DOHH2 (cell line): Measurements from ENCODE around the gene PCSK7.
"Not testable (repeated sequence)": the region's sequence is repeated elsewhere in the genome, so short reads cannot be mapped to it uniquely, and the experiment has no call there.

Experiments
- H3F3A ChIP-seq: fragments of 200-600 bp; sonication (generic), shearing (Covaris generic); 2 replicates; pipeline ENCODE4 v1.6.0; 2016; ENCODE audit warnings: antibody characterized with exemption, mild to moderate bottlenecking; ENCODE audit not compliant: control insufficient read depth, insufficient read depth
- H3K27ac ChIP-seq: fragments of 200-600 bp; sonication (generic); 2 replicates; pipeline ENCODE4 v1.5.1; 2014; ENCODE audit warnings: low read depth, mild to moderate bottlenecking, low read length, moderate library complexity
- H3K27me3 ChIP-seq: fragments of 200-600 bp; sonication (generic); 2 replicates; pipeline ENCODE4 v1.6.1; 2014; ENCODE audit warnings: mild to moderate bottlenecking, low read length, mixed read lengths; ENCODE audit not compliant: control insufficient read depth
- H3K36me3 ChIP-seq: fragments of 200-600 bp; sonication (generic); 2 replicates; pipeline ENCODE4 v1.6.1; 2014; ENCODE audit warnings: mild to moderate bottlenecking, low read length, moderate library complexity, mixed read lengths; ENCODE audit not compliant: control insufficient read depth
- H3K4me1 ChIP-seq: fragments of 200-600 bp; sonication (generic); 2 replicates; pipeline ENCODE4 v1.6.1; 2014; ENCODE audit warnings: mild to moderate bottlenecking, low read length, mixed read lengths; ENCODE audit not compliant: control insufficient read depth
- H3K4me2 ChIP-seq: fragments of 200-600 bp; sonication (generic); 2 replicates; pipeline ENCODE4 v1.6.0; 2014; ENCODE audit warnings: mild to moderate bottlenecking, low read length, moderate library complexity
- H3K4me3 ChIP-seq: fragments of 200-600 bp; sonication (generic); 2 replicates; pipeline ENCODE4 v1.5.1; 2014; ENCODE audit warnings: mild to moderate bottlenecking, low read length, mixed read lengths
- H3K79me2 ChIP-seq: fragments of 200-600 bp; sonication (generic); 2 replicates; pipeline ENCODE4 v1.6.1; 2014; ENCODE audit warnings: mild to moderate bottlenecking, low read length, mixed read lengths; ENCODE audit not compliant: control insufficient read depth
- H3K9me2 ChIP-seq: fragments of 200-600 bp; sonication (generic); replicated peaks from 2 replicates; pipeline ENCODE4 v1.6.1; 2014; ENCODE audit warnings: mild to moderate bottlenecking, low read length, mixed read lengths; ENCODE audit not compliant: control insufficient read depth
- H3K9me3 ChIP-seq: fragments of 200-600 bp; sonication (generic); 2 replicates; pipeline ENCODE4 v1.6.1; 2014; ENCODE audit warnings: antibody characterized with exemption, low read length, mixed read lengths; ENCODE audit not compliant: control insufficient read depth, insufficient read depth
- H4K20me1 ChIP-seq: fragments of 200-600 bp; sonication (generic); 2 replicates; pipeline ENCODE4 v1.6.0; 2014; ENCODE audit warnings: low read depth, mild to moderate bottlenecking, antibody characterized with exemption, low read length, moderate library complexity; ENCODE audit not compliant: control insufficient read depth, insufficient read depth
- EZH2phosphoT487 ChIP-seq: fragments of 200-600 bp; sonication (generic); IDR thresholded peaks from 2 replicates; pipeline ENCODE4 v1.6.1; 2017; ENCODE audit warnings: borderline replicate concordance, mild to moderate bottlenecking, antibody characterized with exemption, low read length, moderate library complexity, mixed read lengths
- TF ChIP-seq, protein P1 (sequence below): fragments of 200-600 bp; sonication (generic); IDR thresholded peaks from one replicate; pipeline ENCODE4 v1.5.1; 2014; ENCODE audit warnings: antibody characterized with exemption, mild to moderate bottlenecking, low read depth, low read length; ENCODE audit not compliant: poor library complexity, severe bottlenecking

PCSK7 gene

DNA sequence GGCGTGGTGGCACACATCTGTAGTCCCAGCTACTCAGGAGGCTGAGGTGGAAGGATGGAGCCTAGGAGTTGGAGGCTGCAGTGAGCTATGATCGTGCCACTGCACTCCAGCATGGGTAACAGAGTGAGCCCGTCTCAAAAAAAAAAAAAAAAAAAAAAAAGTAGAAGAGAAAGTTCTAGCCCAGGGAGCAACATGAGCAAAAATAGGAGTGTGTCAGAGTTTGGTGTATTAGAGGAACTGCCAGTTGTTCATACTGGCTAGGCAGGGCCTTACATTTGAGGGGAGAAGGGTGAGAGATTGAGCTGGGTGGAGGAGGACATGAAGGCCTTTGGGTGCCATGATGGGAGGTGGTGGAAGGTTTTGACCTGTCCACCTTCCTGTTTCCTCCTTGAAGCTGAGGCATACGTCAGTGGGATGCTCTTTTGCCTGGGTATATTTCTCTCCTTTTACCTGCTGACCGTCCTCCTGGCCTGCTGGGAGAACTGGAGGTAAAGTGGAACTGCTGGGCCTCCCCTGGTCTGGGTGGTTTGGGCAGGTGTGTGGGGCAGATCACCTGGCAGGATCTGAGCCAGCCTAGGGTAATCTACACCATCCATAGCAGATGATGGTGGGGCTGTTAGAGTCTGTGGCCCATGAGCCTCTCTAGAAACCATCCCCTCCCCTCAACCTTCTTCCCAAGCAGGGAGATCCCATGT, 46.0 kb downstream of the PCSK7 start:
- no peaks in the 10 kb centered on the region for H3F3A ChIP-seq
- H3K4me1 ChIP-seq, result peaks cover 40% of the 10 kb centered on the region
- H3K36me3 ChIP-seq, result peaks cover 13% of the 10 kb centered on the region
- no peaks in the 10 kb centered on the region for H3K27me3 ChIP-seq
- no peak overlapping the region for H3K27ac ChIP-seq
- H3K9me3 ChIP-seq, result no peaks in the 10 kb centered on the region
- H4K20me1 ChIP-seq, result no peaks in the 10 kb centered on the region
- H3K4me2 ChIP-seq, result peak overlapping the region; percentile 33
- TF ChIP-seq, protein P1, sequence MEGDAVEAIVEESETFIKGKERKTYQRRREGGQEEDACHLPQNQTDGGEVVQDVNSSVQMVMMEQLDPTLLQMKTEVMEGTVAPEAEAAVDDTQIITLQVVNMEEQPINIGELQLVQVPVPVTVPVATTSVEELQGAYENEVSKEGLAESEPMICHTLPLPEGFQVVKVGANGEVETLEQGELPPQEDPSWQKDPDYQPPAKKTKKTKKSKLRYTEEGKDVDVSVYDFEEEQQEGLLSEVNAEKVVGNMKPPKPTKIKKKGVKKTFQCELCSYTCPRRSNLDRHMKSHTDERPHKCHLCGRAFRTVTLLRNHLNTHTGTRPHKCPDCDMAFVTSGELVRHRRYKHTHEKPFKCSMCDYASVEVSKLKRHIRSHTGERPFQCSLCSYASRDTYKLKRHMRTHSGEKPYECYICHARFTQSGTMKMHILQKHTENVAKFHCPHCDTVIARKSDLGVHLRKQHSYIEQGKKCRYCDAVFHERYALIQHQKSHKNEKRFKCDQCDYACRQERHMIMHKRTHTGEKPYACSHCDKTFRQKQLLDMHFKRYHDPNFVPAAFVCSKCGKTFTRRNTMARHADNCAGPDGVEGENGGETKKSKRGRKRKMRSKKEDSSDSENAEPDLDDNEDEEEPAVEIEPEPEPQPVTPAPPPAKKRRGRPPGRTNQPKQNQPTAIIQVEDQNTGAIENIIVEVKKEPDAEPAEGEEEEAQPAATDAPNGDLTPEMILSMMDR, result no peak
- TF ChIP-seq EZH2phosphoT487, result no peak
- no peaks in the 10 kb centered on the region for H3K79me2 ChIP-seq
- no peaks in the 10 kb centered on the region for H3K9me2 ChIP-seq
- H3K4me3 ChIP-seq, result no peak overlapping the region

DNA sequence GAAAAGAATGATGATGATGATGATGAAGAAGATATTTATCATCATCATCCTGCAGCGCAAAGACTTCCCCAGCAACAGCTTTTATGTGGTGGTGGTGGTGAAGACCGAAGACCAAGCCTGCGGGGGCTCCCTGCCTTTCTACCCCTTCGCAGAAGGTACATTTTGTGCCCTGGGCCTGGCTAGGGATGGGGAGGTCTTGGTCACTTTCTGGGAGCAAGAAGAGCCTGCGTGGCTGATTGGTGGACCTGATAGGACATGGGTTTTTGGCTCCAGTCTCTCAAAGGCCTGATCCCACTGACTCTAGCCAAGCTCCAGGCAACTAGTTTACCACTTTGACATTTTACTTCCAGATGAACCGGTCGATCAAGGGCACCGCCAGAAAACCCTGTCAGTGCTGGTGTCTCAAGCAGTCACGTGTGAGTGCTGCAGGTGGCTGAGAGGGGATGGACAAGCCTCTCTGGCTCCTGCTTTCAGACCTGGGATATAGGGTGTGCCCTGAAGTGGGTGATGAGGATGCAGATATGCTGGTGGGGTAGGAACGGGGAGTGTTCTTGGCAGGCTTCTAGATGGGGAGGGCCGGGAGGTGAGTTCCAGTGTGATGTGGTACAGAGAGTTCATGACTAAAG, 48.0 kb downstream of the PCSK7 start:
- peaks cover 4% of the 10 kb centered on the region; the same call in 1 of the 2 replicates for H3F3A ChIP-seq
- H3K79me2 ChIP-seq, result peaks cover 3% of the 10 kb centered on the region; the same call in 1 of the 2 replicates
- H3K27ac ChIP-seq, result no peak overlapping the region
- H3K27me3 ChIP-seq, result no peaks in the 10 kb centered on the region
- H3K4me2 ChIP-seq, result no peak overlapping the region
- TF ChIP-seq EZH2phosphoT487, result no peak
- TF ChIP-seq, protein P1, result no peak
- no peaks in the 10 kb centered on the region for H4K20me1 ChIP-seq
- H3K9me2 ChIP-seq, result no peaks in the 10 kb centered on the region
- H3K4me1 ChIP-seq, result peaks cover 42% of the 10 kb centered on the region
- no peak overlapping the region for H3K4me3 ChIP-seq
- no peaks in the 10 kb centered on the region for H3K9me3 ChIP-seq
- H3K36me3 ChIP-seq, result peaks cover 8% of the 10 kb centered on the region; the same call in 1 of the 2 replicates

DNA sequence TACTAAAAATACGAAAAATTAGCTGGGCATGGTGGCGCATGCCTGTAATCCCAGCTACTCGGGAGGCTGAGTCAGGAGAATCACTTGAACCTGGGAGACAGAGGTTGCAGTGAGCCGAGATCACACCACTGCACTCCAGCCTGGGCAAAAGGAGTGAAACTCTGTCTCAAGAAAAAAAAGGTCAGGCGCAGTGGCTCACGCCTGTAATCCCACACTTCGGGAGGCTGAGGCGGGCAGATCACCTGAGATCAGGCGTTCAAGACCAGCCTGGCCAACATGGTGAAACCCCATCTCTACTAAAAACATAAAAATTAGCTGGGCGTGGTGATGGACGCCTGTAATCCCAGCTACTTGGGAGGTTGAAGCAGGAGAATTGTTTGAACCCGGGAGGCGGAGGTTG, 48.7 kb downstream of the PCSK7 start:
- H3K9me2 ChIP-seq, H4K20me1 ChIP-seq, H3K79me2 ChIP-seq, H3K27ac ChIP-seq, H3K4me3 ChIP-seq, H3F3A ChIP-seq, H3K36me3 ChIP-seq, H3K4me2 ChIP-seq, H3K27me3 ChIP-seq, H3K9me3 ChIP-seq: not testable (repeated sequence)
- H3K4me1 ChIP-seq, result peaks cover 43% of the 10 kb centered on the region

DNA sequence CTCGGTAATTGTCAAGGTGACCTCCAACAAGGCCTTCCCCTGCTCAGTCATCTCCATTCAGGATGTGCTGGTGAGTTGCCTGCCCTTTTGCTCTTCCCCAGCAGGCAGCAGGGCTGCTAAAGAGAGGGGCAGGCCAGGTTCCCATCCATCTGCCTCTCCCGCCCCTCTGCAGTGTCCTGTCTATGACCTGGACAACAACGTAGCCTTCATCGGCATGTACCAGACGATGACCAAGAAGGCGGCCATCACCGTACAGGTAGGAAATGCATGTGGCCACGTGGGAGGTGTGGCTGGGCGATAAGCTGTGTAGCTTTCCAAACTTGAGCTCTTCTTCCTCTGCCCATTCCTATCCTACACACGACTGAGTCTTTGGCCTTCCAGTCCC, 49.3 kb downstream of the PCSK7 start:
- no peak for TF ChIP-seq EZH2phosphoT487
- TF ChIP-seq, protein P1, result no peak
- no peaks in the 10 kb centered on the region for H3K27me3 ChIP-seq

More for the DNA sequence above, 49.3 kb downstream of the PCSK7 start:
- Histone ChIP-seq H3K79me2 (peaks cover 3% of the 10 kb centered on the region; the same call in 1 of the 2 replicates), H3K4me1 (peaks cover 50% of the 10 kb centered on the region), H3K36me3 (0 out of 2 replicates have a peak, but pooled peaks cover 8% of the 10 kb centered on the region), H3K9me3 (no peaks in the 10 kb centered on the region), H3K4me2 (no peak overlapping the region), H3K9me2 (no peaks in the 10 kb centered on the region), H3F3A (peaks cover 4% of the 10 kb centered on the region; the same call in 1 of the 2 replicates), H4K20me1 (no peaks in the 10 kb centered on the region), H3K4me3 (no peak overlapping the region), H3K27ac (no peak overlapping the region)
